A549 (cell line): Measurements from ENCODE around the gene ALG3.

ENCODE experiments used
- CHD2 ChIP-seq: fragments of 150-350 bp; IDR thresholded peaks from 2 replicates; pipeline ENCODE4 v1.6.1; 2014; ENCODE audit warnings: low read length; ENCODE audit not compliant: partially characterized antibody
- EP300 ChIP-seq, 2 experiments: fragments of >200 bp; sonication (Bioruptor Twin); formaldehyde crosslinking; IDR thresholded peaks; 2 replicates in 1 of 2; 3 replicates in 1 of 2; pipeline ENCODE4 v1.6.1; 2016 to 2017
- ESRRA ChIP-seq: fragments of 150-350 bp; IDR thresholded peaks from 2 replicates; pipeline ENCODE4 v1.6.1; 2014; ENCODE audit warnings: mild to moderate bottlenecking, low read length, borderline replicate concordance
- FOSB ChIP-seq: fragments of 250-450 bp; sonication (Bioruptor Pico); IDR thresholded peaks from 2 replicates; pipeline ENCODE4 v1.5.0; 2020; ENCODE audit warnings: mild to moderate bottlenecking, moderate library complexity
- JUN ChIP-seq, 2 experiments: fragments of >200 bp; sonication (Bioruptor Twin); formaldehyde crosslinking; IDR thresholded peaks; 2 replicates in 1 of 2; 3 replicates in 1 of 2; pipeline ENCODE4 v1.6.1; 2016 to 2017
- MAZ ChIP-seq: fragments of 150-350 bp; IDR thresholded peaks from 2 replicates; pipeline ENCODE4 v1.6.1; 2014; ENCODE audit warnings: antibody characterized with exemption, low read depth, low read length, borderline replicate concordance
- REST ChIP-seq: fragments of 200-600 bp; sonication (generic); IDR thresholded peaks from 2 replicates; pipeline ENCODE4 v1.6.1; 2016; ENCODE audit warnings: antibody characterized with exemption, mild to moderate bottlenecking, moderate library complexity
- SMC3 ChIP-seq: fragments of >200 bp; sonication (Bioruptor Twin); formaldehyde crosslinking; IDR thresholded peaks from 3 replicates; pipeline ENCODE4 v1.6.1; 2018; ENCODE audit warnings: inconsistent platforms
- TP53 ChIP-seq: fragments of 250-450 bp; sonication (Bioruptor Pico); IDR thresholded peaks from 2 replicates; pipeline ENCODE4 v1.5.0; 2021; ENCODE audit warnings: mild to moderate bottlenecking, moderate library complexity
- ZC3H11A ChIP-seq: fragments of 450-650 bp; IDR thresholded peaks from 2 replicates; pipeline ENCODE4 v1.6.1; 2014; ENCODE audit warnings: antibody characterized with exemption, mild to moderate bottlenecking
- TF ChIP-seq, protein P1 (sequence below): fragments of >200 bp; sonication (Bioruptor Twin); formaldehyde crosslinking; IDR thresholded peaks from 3 replicates; pipeline ENCODE4 v1.5.1; 2016

DNA sequence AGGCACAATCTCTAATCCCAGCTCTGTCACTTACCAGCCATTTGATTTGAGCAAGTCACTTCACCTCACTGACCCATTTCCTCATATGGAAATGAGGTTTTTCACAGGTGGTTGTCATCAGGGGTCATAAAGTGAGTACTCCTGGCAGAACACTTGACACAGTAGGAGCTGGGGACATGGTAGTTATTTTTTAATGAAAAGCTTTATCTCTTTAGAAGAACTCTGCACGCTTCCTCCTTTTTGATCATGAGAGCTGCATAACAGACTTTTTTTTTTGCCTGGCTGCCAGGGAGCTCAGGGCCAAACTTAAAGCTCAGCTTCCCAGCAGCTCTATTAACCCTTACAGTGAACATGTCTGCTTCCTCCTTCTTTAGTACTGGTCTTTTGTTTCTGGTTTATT lies 11.0 kb downstream of the ALG3 start:
- TF ChIP-seq TP53: no peak
- TF ChIP-seq CHD2: no peak
- TF ChIP-seq ESRRA: no peak
- TF ChIP-seq MAZ: no peak
- TF ChIP-seq, protein P1, sequence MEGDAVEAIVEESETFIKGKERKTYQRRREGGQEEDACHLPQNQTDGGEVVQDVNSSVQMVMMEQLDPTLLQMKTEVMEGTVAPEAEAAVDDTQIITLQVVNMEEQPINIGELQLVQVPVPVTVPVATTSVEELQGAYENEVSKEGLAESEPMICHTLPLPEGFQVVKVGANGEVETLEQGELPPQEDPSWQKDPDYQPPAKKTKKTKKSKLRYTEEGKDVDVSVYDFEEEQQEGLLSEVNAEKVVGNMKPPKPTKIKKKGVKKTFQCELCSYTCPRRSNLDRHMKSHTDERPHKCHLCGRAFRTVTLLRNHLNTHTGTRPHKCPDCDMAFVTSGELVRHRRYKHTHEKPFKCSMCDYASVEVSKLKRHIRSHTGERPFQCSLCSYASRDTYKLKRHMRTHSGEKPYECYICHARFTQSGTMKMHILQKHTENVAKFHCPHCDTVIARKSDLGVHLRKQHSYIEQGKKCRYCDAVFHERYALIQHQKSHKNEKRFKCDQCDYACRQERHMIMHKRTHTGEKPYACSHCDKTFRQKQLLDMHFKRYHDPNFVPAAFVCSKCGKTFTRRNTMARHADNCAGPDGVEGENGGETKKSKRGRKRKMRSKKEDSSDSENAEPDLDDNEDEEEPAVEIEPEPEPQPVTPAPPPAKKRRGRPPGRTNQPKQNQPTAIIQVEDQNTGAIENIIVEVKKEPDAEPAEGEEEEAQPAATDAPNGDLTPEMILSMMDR: no peak
- TF ChIP-seq SMC3: no peak
- TF ChIP-seq EP300 (IDR thresholded peaks at IDR 0.05): no peak
- TF ChIP-seq JUN (IDR thresholded peaks at IDR 0.05): no peak
- no peak for TF ChIP-seq FOSB (CRISPR knock-in tag)
- no peak for TF ChIP-seq REST
- no peak for TF ChIP-seq ZC3H11A
